Hematopoietic multipotent progenitor cell (in vitro differentiated cells): ENCODE measurements around the gene MBD3L2B. TPM values are rescaled to one million over a fixed set of nuclear protein-coding genes. Genes with fewer than 3 reads are reported as not detected.

Source experiments
- total RNA-seq: library from RNA; depleted of rRNA; stranded (reverse); fragments of >200 nt; gene quantifications from one replicate; pipeline ENCODE4 v1.2.3, GENCODE V29; 2012

The MBD3L2B gene
- total RNA-seq, 1 donor = not detected

Other genes with a start within 250 kb of the MBD3L2B start
- gene VAV1, start 248.7 kb downstream of the MBD3L2B start, total RNA-seq = 77.0 TPM
- 44.7 TPM for gene ADGRE1, start 133.9 kb downstream of the MBD3L2B start, total RNA-seq
- not detected for gene MBD3L5, start 9.1 kb upstream of the MBD3L2B start, total RNA-seq
- gene MBD3L4, start 18.7 kb upstream of the MBD3L2B start, total RNA-seq = not detected
- gene MBD3L2, start 27.9 kb upstream of the MBD3L2B start, total RNA-seq = not detected
- gene MBD3L3, start 37.2 kb upstream of the MBD3L2B start, total RNA-seq = not detected
- 11.0 TPM for gene ZNF557, start 48.3 kb upstream of the MBD3L2B start, total RNA-seq